IPS DF 4.7 (cell line): ENCODE data around the gene ZNF708.
"Not testable (repeated sequence)": the region's sequence is repeated elsewhere in the genome, so short reads cannot be mapped to it uniquely, and the experiment has no call there.

Source experiments
- DNase-seq: peaks from one replicate; pipeline ENCODE4 v3.0.0-alpha.2; 2013; ENCODE audit warnings: low spot score; ENCODE audit errors: extremely low read depth

The ZNF708 gene

DNA sequence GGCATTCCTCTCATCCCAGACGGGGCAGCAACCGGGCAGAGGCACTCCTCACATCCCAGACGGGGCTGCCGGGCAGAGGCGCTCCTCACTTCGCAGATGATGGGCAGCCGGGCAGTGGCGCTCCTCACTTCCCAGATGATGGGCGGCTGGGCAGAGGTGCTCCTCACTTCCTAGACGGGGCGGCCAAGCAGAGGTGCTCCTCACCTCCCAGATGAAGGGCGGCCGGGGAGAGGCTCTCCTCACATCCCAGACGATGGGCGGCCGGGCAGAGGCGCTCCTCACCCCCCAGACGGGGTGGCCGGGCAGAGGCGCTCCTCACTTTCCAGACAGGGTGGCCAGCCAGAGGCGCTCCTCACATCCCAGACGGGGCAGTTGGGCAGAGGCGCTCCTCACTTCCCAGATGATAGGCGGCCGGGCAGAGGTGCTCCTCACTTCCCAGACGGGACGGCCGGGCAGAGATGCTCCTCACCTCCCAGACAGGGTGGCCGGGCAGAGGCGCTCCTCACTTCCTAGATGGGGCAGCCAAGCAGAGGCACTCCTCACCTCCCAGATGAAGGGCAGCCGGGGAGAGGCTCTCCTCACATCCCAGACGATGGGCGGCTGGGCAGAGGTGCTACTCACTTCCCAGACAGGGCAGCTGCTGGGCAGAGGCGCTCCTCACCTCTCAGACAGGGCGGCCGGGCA lies 68.9 kb downstream of the ZNF708 start:
- no peak for DNase-seq

DNA sequence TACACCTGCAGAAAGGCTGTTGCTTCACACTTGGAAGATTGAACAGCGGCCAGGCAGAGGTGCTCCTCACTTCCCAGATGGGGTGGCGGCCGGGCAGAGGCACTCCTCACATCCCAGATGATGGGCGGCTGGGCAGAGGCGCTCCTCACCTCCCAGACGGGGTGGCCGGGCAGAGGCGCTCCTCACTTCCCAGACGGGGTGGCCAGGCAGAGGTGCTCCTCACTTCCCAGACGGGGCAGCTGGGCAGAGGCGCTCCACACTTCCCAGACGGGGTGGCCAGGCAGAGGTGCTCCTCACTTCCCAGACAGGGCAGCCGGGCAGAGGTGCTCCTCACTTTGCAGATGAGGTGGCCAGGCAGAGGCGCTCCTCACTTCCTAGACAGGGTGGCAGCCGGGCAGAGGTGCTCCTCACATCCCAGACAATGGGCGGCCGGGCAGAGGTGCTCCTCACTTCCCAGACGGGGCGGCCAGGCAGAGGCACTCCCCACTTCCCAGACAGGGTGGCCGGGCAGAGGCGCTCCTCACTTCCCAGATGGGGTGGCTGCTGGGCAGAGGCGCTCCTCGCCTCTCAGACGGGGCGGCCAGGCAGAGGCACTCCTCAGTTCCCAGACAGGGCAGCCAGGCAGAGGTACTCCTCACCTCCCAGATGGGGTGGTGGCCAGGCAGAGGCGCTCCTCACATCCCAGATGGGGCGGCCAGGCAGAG lies 69.6 kb downstream of the ZNF708 start:
- DNase-seq = not testable (repeated sequence)

DNA sequence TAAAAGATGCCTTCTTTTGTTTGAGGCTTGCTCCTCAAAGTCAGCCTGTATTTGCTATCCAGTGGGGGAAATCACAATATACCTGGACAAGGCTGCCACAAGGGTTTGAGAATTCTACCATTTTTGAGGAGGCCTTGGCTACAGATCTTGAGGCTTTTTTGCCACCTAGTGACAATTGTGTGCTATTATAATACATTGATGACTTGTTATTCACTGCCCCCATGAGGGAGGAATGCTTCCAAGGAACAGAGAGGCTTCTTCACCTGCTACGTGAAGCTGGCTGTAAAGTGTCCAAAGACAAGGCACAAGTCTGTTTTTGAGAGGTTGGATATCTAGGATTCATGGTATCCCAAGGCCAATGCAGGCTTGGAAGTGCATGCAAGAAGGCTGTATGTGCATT lies 72.5 kb downstream of the ZNF708 start:
- DNase-seq = peak; percentile 11
